ENCODE measurements around the gene SSBP2.

SSBP2 gene

DNA sequence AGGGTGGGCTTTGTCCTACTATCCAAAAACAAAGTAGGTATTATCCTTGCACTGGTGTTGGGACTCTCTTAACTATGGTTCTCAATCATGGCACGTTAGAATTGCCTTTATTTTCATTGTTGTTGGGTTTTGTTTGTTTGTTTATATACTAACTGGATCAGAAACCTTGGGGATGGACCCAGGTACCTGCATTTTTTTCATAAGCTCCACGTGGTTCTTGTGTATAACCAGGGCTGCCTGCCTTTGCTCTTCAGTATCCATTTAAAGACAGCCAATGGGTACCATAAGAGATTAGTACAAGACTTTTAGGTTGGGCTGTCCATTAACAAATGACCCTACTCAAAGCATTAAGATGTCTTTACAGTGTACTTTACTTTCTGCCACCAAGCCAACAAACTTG, 2.5 kb upstream of the SSBP2 start:
- Histone ChIP-seq H3K9ac (ENCODE audit: low read length) (no peak overlapping the region), H3K36me3 (ENCODE audit: insufficient read depth, low read length) (no peaks in the 10 kb centered on the region), H3K27ac (ENCODE audit: low read depth, low read length) (no peak overlapping the region), H3K4me1 (ENCODE audit: insufficient read depth, low read length) (peaks cover 28% of the 10 kb centered on the region), H3K27me3 (ENCODE audit: control insufficient read depth in 1 of 2, insufficient read depth in 2 of 2, low read length in 2 of 2) (no peaks in the 10 kb centered on the region), H3K4me3 (ENCODE audit: low read depth in 1 of 2, low read length in 2 of 2) (no peak overlapping the region), H3K9me3 (ENCODE audit: low read length) (no peaks in the 10 kb centered on the region)

DNA sequence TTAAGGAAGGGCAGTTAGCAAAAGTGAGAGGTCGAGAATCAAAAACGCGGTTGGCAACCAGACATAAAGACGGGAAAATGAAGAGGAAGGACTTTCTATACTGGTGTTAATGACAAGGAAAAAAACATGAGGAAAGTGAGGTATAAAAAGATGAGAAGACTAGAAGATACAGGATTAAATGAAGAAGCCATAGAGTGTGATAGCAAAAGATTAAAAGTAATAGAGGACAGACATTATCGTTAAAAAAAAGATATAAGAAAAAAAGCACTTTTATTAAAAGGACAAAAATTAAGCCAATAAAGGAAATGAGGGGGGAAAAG, 1.7 kb upstream of the SSBP2 start:
- no peaks in the 10 kb centered on the region for H3K9me3 ChIP-seq (ENCODE audit: low read length)
- H3K36me3 ChIP-seq (ENCODE audit: insufficient read depth, low read length) = no peaks in the 10 kb centered on the region
- peak overlapping the region in 1 of 2 donors; percentile 43 for H3K4me3 ChIP-seq (ENCODE audit: low read depth in 1 of 2, low read length in 2 of 2)
- peaks cover 36% of the 10 kb centered on the region for H3K4me1 ChIP-seq (ENCODE audit: insufficient read depth, low read length)
- peak overlapping the region; percentile 95 for H3K27ac ChIP-seq (ENCODE audit: low read depth, low read length)
- H3K9ac ChIP-seq (ENCODE audit: low read length) = no peak overlapping the region
- no peaks in the 10 kb centered on the region for H3K27me3 ChIP-seq (ENCODE audit: control insufficient read depth in 1 of 2, insufficient read depth in 2 of 2, low read length in 2 of 2)

DNA sequence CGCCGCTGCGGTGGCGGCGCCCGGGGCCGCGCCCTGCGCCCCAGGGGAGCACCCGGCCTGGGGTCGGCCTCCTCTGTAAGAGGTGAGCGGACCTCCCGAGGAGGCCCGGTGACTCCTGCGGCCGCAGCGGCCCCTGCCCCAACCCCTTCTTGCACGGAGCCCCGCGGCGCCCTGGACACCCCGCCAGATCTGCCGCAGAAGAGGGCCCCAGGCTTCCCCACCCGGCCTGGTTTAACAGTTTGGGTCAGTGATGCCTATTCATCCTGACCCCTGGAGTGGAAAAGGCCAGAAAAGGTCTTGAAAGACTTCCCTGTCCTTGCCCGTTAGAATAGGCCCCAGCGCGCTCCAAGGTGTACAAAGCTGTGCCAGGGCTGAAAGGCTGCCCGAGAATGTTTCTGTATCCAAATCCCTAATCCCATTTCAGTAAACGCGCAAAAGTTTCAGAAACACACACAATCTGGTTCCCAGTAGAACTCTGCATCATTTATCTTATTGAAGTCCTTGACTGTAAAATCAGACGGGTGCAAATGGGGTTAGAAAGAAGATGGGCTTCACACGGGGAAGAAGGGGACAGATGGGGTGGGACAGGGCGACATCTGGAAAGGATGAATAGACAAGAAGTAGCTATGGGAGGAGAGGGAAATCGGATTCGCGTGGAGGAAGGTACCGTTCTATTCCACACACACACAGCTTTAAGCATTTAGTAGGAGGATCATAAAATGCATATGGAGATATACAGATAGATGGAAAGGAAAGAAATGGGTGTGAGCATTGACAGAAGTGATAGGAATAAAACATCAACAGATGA, 1.1 kb upstream of the SSBP2 start:
- peak overlapping the region; percentile 43 to 62 for H3K4me3 ChIP-seq (ENCODE audit: low read depth in 1 of 2, low read length in 2 of 2)
- no peaks in the 10 kb centered on the region for H3K9me3 ChIP-seq (ENCODE audit: low read length)
- peaks cover 40% of the 10 kb centered on the region for H3K4me1 ChIP-seq (ENCODE audit: insufficient read depth, low read length)
- H3K27ac ChIP-seq (ENCODE audit: low read depth, low read length) = peak overlapping the region; percentile 95
- no peaks in the 10 kb centered on the region for H3K36me3 ChIP-seq (ENCODE audit: insufficient read depth, low read length)
- no peaks in the 10 kb centered on the region for H3K27me3 ChIP-seq (ENCODE audit: control insufficient read depth in 1 of 2, insufficient read depth in 2 of 2, low read length in 2 of 2)
- H3K9ac ChIP-seq (ENCODE audit: low read length) = peak overlapping the region; percentile 54

DNA sequence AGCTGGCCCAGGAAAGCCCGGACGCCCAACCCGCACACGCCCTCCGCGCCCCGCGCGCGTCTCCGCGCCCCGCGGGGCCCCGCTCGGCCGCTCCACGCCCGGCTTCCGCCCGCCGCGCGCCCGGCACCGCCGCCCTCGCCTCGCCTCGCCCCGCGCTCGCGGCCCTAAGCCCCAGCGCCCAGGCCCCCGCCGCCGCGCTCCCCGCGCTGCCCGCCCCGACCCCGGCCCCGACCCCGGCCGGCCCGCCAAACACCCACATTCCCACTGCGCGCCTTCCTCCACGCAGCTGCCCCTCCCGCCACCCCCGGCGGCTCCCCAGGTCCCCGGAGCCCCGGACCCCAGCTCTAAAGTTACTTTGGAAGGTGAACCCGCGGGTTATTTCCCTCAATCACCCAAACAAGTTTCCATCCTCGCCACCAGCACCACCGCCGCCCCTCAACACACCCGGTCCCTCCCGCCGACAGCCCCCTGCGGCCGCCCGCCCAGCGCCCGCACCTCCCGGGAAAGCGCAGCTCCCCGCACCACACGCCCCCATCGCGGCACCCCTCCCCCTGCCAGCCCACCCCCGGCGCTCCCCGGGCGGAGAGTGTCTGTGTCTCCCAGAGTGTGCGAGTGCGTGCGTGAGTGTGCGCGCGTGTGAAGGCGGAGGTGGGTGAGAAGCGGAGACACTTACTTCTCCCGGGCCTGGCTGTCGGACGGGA, 439 bp downstream of the SSBP2 start:
- Histone ChIP-seq H3K36me3 (ENCODE audit: insufficient read depth, low read length) (no peaks in the 10 kb centered on the region), H3K9ac (ENCODE audit: low read length) (no peak overlapping the region), H3K9me3 (ENCODE audit: low read length) (no peaks in the 10 kb centered on the region), H3K4me1 (ENCODE audit: insufficient read depth, low read length) (peaks cover 35% of the 10 kb centered on the region), H3K27ac (ENCODE audit: low read depth, low read length) (peak overlapping the region; percentile 65), H3K27me3 (ENCODE audit: control insufficient read depth in 1 of 2, insufficient read depth in 2 of 2, low read length in 2 of 2) (no peaks in the 10 kb centered on the region), H3K4me3 (ENCODE audit: low read depth in 1 of 2, low read length in 2 of 2) (peak overlapping the region; percentile 41 to 55)

DNA sequence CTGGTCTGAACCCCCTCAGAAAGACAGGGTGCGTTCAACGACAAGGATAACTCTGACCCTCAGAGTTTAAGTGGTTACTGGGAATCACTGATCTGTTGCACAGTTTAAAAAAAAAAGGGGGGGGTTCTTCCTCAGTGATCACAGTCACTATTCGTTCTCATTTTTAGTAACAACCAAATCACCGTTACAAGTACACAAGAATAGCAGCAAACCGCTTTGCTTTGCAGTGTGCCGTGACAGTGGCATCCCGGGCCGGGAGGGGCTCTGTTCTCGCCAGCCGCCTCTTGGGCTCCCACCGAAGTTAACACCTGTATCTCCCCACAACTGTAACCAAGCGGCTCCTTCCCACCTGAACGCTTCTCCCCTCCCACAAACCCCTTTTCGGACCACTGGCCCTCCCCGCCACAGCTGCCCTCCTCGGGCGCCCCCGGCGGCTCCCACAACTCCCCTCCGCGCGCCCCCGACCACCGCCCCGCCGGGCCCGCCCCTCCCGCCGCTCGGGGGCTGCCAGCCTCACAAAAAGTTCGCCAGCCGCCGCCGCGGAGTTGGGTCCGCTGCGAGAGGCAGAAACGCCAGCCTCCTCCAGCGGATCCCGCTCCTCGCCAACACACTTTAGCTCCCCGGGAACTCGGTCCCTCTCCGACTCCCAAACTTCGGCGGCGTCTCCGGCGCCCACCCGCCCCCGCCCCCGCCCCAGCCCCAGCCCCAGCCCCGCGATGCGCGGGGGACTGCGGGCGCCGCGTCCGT, 1.2 kb downstream of the SSBP2 start:
- Histone ChIP-seq H3K4me1 (ENCODE audit: insufficient read depth, low read length) (peaks cover 31% of the 10 kb centered on the region), H3K9ac (ENCODE audit: low read length) (peak overlapping the region; percentile 60), H3K4me3 (ENCODE audit: low read depth in 1 of 2, low read length in 2 of 2) (peak overlapping the region; percentile 60 to 67), H3K27me3 (ENCODE audit: control insufficient read depth in 1 of 2, insufficient read depth in 2 of 2, low read length in 2 of 2) (no peaks in the 10 kb centered on the region), H3K9me3 (ENCODE audit: low read length) (no peaks in the 10 kb centered on the region), H3K36me3 (ENCODE audit: insufficient read depth, low read length) (no peaks in the 10 kb centered on the region), H3K27ac (ENCODE audit: low read depth, low read length) (peak overlapping the region; percentile 55)

DNA sequence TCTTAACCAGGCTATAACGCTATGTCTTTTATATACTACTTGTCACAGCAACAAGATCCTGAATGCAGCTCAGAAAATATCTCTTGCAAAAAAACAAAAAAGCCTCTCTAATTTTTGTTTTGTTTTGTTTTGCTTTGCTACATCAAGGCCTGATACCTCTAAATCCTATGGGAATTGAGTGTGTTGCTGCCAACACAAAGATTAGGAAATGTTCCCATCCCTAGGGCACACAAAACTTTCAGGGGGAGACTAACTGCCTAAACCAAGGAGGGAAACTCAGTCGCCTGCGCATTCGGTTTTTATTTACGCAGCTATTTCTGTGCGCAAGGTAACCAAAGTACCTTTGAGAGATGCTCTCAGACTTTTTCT, 1.7 kb downstream of the SSBP2 start:
- Histone ChIP-seq H3K4me1 (ENCODE audit: insufficient read depth, low read length) (peaks cover 31% of the 10 kb centered on the region), H3K4me3 (ENCODE audit: low read depth in 1 of 2, low read length in 2 of 2) (peak overlapping the region; percentile 60 to 67), H3K36me3 (ENCODE audit: insufficient read depth, low read length) (no peaks in the 10 kb centered on the region), H3K9ac (ENCODE audit: low read length) (peak overlapping the region; percentile 60), H3K27ac (ENCODE audit: low read depth, low read length) (peak overlapping the region; percentile 55), H3K27me3 (ENCODE audit: control insufficient read depth in 1 of 2, insufficient read depth in 2 of 2, low read length in 2 of 2) (no peaks in the 10 kb centered on the region), H3K9me3 (ENCODE audit: low read length) (no peaks in the 10 kb centered on the region)

DNA sequence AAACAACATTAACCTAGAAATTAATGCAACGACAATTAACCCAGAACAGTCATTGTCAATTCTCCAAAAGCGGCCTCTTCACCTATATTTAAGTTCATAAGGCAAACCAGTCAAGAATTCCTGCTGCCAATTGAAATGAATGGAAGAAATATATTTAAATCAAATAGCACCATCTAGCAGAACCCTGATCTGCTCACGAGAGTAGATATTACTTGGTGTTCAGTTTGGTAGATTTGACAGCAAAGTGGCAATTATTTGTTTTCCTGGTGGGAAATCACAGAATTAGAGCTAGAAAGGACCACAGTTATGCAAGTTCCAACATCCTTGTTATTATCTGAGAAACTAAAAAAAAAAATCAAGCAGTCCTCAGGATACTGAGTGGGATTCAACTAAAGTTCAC, 2.3 kb downstream of the SSBP2 start:
- H3K9ac ChIP-seq (ENCODE audit: low read length) = no peak overlapping the region
- H3K27ac ChIP-seq (ENCODE audit: low read depth, low read length) = no peak overlapping the region
- no peaks in the 10 kb centered on the region for H3K27me3 ChIP-seq (ENCODE audit: control insufficient read depth in 1 of 2, insufficient read depth in 2 of 2, low read length in 2 of 2)
- no peaks in the 10 kb centered on the region for H3K9me3 ChIP-seq (ENCODE audit: low read length)
- H3K36me3 ChIP-seq (ENCODE audit: insufficient read depth, low read length) = no peaks in the 10 kb centered on the region
- peak overlapping the region in 1 of 2 donors; percentile 67 for H3K4me3 ChIP-seq (ENCODE audit: low read depth in 1 of 2, low read length in 2 of 2)
- peaks cover 31% of the 10 kb centered on the region for H3K4me1 ChIP-seq (ENCODE audit: insufficient read depth, low read length)

DNA sequence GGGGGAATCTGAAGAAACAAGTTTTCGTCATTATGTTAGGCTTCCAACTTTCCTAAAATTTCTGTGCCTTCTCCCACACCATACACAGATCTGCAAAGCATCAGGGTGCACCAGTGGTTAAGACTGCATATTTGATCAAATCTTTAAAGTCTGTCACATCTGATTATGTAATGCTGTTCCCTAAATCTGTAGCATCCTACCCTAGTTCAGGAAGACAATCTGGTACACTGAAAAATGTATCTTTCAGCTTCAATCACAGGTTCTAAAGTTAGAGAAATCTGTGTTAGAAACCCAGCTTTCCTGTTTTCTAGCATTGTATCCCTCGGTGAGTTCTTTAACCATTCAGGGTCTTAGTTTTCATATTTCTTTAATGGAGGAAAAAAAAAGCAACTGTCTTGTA, 3.9 kb downstream of the SSBP2 start:
- no peaks in the 10 kb centered on the region for H3K9me3 ChIP-seq (ENCODE audit: low read length)
- H3K27me3 ChIP-seq (ENCODE audit: control insufficient read depth in 1 of 2, insufficient read depth in 2 of 2, low read length in 2 of 2) = no peaks in the 10 kb centered on the region

DNA sequence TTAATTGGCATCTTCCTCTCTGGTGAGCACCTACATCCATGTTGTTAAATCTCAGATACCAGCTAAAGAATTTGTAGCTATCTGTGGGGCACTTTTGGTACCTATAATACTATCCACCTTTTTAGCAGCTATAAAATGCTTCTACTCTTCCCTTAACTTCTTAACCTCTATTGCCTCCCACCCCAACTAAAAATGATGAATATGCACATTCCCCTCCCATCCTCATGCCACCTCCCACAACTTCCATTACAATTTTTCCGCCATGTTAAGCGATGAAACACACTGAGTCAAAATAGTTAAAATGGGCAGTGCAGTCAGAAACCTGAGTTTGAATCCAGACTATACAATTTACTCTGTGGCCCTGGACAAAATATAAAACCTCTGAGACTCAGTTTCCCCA, 10.1 kb downstream of the SSBP2 start:
- Histone ChIP-seq H3K9ac (ENCODE audit: low read length) (no peak overlapping the region), H3K4me1 (ENCODE audit: insufficient read depth, low read length) (peaks cover 8% of the 10 kb centered on the region), H3K9me3 (ENCODE audit: low read length) (no peaks in the 10 kb centered on the region), H3K4me3 (ENCODE audit: low read depth in 1 of 2, low read length in 2 of 2) (no peak overlapping the region), H3K27me3 (ENCODE audit: control insufficient read depth in 1 of 2, insufficient read depth in 2 of 2, low read length in 2 of 2) (no peaks in the 10 kb centered on the region), H3K27ac (ENCODE audit: low read depth, low read length) (no peak overlapping the region), H3K36me3 (ENCODE audit: insufficient read depth, low read length) (no peaks in the 10 kb centered on the region)

More for the DNA sequence above, 3.9 kb downstream of the SSBP2 start:
- Histone ChIP-seq H3K36me3 (ENCODE audit: insufficient read depth, low read length) (no peaks in the 10 kb centered on the region), H3K4me1 (ENCODE audit: insufficient read depth, low read length) (peaks cover 27% of the 10 kb centered on the region), H3K4me3 (ENCODE audit: low read depth in 1 of 2, low read length in 2 of 2) (no peak overlapping the region), H3K9ac (ENCODE audit: low read length) (no peak overlapping the region), H3K27ac (ENCODE audit: low read depth, low read length) (no peak overlapping the region)

DNA sequence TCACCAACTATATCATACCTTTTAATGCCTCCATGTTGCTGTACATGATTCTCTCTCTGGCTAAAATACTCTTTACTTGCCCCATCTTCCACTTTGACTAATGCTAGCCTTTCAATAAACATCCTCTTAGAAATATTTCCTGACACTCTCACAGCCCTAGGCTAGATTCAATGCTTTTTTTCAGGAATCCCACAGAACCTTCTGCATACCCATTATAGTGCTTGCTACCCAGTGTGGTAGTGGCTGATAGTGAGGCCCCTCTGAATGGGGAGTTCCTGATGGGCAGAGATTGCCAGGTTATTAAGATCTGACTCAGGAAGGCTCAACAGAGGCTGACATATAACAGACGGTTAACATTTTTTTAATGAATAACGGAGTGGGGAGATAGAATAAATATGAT, 11.6 kb downstream of the SSBP2 start:
- Histone ChIP-seq H3K27me3 (ENCODE audit: control insufficient read depth in 1 of 2, insufficient read depth in 2 of 2, low read length in 2 of 2) (no peaks in the 10 kb centered on the region), H3K36me3 (ENCODE audit: insufficient read depth, low read length) (no peaks in the 10 kb centered on the region), H3K4me1 (ENCODE audit: insufficient read depth, low read length) (peaks cover 8% of the 10 kb centered on the region), H3K27ac (ENCODE audit: low read depth, low read length) (no peak overlapping the region), H3K4me3 (ENCODE audit: low read depth in 1 of 2, low read length in 2 of 2) (no peak overlapping the region), H3K9ac (ENCODE audit: low read length) (no peak overlapping the region), H3K9me3 (ENCODE audit: low read length) (no peaks in the 10 kb centered on the region)

DNA sequence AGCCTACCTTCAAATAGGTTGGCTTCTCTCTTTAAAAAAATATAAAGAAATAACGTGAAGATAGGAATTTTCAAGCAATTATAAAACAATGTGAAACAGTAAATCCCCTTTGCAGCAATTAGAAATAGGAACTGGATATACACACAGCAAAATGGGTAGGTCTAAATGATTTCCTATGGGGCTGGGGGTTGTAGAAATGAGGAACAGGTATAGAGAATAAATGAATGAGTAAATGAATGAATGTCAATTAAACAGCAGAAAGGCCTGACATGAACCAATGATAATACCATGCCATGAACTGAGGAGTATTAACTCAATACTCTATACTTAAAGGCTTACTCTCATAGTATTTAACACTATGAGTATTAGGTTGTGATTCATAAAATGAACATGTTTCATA, 21.6 kb downstream of the SSBP2 start:
- Histone ChIP-seq H3K9ac (ENCODE audit: low read length) (no peak overlapping the region), H3K9me3 (ENCODE audit: low read length) (no peaks in the 10 kb centered on the region), H3K36me3 (ENCODE audit: insufficient read depth, low read length) (no peaks in the 10 kb centered on the region), H3K4me3 (ENCODE audit: low read depth in 1 of 2, low read length in 2 of 2) (no peak overlapping the region), H3K4me1 (ENCODE audit: insufficient read depth, low read length) (peaks cover 21% of the 10 kb centered on the region), H3K27ac (ENCODE audit: low read depth, low read length) (no peak overlapping the region), H3K27me3 (ENCODE audit: control insufficient read depth in 1 of 2, insufficient read depth in 2 of 2, low read length in 2 of 2) (no peaks in the 10 kb centered on the region)

All from muscle layer of colon (tissue), 2 donors.